AML-193 (cell line): ENCODE results near the gene CATSPER1.
A peak's percentile ranks its signal among the peaks of the same experiment; 100 is the strongest.

ENCODE experiments used
- DNase-seq, 2 experiments: peaks; one replicate each; lab custom pipeline; 2025; lab: John Stamatoyannopoulos, UW

Gene CATSPER1

DNA sequence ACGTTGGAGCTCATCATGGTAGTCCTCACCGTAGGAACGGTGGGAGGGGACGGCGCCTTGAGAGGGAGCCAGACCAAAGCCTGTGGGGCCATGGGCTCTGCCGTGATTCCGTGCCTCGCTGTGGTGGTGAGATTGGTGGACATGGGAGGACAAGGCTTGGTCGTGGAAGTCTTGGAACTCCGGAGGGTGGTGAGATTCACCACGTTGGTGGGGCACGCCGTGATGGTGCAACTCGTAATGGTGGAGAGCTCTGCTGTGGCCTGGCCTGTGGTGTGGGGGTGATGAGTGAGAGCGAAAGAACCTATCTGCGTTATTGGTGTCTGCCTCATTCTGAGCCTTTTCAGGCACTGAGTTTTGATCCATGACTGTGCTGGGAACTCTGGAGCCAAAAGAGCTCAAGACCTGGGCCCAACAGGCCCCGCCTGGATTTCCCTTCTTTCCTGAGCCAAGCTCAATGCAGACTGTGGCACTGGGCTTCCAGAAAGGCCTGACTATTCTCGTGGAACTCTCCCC, at the start of gene CATSPER1:
Gene CATSPER1, minus strand, starts transcription at position 463 of the 513 bp plus-strand sequence. Its CDS starts 100 bp downstream, at position 363.
- no peak for DNase-seq

DNA sequence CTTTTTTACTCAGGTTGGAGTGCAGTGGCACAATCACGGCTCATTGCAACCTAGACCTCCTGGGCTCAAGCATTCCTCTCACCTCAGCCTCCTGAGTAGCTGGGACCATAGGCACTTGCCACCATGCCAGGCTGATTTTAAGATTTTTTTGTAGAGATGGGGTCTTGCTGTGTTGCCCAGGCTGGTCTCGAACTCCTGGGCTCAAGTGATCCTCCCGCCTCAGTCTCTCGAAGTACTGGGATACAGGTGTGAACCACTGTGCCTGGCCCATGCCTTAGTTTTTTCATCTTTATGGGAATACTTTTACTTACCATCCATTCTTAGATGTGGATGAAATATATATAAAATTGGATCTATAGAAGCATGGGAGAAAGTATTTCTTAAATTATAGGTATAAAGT, 49.0 kb upstream of the CATSPER1 start:
- DNase-seq, result no peak

- no peak for DNase-seq
These were observed 47.4 kb upstream of the CATSPER1 start for GRCh38 chr11:66073669-66074068.

DNA sequence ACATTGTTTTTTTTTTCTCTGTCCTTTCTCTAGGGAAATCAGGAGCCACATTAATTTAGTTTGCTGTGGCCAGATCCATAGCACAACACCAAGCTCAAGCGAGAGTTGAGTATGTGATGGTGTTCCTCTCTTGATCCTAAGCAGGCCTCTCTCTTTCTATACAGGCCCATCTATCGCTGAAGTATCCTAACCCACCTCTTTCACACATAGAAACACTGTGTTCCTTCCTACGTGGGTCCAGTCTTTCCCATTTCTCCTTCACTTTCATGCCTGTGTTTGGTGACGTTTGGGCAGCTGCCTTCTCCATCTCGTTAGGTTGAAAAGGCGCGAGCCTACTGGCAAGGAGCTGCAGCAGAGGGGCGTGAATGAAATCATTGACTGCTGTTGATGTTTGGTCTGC, 46.2 kb upstream of the CATSPER1 start:
- no peak for DNase-seq

- no peak for DNase-seq
These were observed 45.8 kb upstream of the CATSPER1 start for GRCh38 chr11:66072081-66072480.

GRCh38 chr11:66071381-66071801, 45.1 kb upstream of the CATSPER1 start:
- DNase-seq, result no peak

DNA sequence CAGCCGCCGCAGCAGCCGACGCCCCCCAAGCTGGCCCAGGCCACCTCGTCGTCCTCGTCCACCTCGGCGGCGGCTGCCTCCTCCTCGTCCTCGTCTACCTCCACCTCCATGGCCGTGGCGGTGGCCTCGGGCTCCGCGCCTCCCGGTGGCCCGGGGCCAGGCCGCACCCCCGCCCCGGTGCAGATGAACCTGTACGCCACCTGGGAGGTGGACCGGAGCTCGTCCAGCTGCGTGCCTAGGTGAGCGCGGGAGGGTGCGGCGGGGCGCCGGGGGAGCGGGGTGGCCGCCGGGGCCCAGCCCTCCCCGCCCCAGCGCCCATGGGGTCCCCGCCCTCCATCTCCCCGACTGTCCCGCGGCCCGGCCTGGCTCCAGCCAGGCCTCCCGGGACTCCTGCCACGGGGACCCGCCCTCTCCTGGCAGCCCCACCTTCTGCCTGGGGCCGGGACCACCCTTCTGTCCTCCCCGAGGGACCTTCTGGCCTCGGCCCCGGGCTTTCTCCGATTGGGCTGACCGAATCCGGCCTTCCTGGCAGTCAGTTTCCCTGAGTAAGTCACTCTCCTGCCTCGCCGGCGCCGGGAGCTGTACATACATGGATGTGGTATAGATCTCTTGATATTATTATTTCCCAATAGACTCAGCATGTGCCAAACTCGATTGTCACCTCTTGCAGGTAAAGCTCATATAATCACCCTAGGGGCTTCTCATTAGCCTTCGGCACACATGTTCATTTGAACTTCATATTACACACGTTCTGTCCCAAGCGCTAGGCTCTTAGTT, 44.5 kb upstream of the CATSPER1 start:
- no peak for DNase-seq

DNA sequence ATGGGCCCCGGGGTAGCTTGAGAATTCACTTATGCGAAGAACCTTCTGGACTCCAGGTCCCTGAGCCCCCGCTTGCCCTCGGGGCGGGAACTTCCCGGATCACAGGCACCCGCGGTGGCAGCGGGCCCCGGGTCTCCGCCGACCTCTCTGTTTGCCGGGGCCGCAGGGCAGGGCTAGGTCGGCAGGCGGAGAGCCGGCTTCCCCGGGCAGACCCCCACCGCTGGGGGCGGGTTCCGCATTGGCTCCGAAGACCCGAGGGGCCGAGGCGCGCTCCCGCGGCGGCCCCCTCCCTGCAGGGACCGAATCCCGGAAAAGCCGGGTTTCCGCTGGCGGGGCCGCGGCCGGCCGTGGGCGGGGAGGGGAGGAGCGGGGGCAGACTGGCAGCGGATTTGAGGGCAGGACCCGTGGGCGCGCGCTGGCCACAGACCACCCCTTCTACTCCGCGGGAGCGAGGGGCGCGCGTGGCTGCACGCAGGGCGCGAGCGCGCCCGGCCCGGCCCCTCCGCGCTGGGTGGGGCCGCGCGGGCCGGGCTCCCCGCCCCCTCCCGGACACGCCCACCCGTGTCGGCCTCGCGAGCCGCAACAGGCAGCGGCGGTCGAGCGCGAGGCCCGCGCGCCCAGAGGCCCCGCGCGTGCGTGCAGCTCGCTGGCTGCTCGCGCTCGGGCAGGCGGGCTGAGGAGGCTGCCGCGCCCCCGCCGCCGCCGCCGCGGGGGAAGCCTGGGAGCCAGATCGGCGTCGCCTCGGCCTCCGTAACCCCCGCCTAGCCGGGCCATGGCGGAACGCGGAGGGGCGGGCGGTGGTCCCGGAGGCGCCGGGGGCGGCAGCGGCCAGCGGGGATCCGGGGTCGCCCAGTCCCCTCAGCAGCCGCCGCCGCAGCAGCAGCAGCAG, 43.7 kb upstream of the CATSPER1 start, which contains the start of gene PACS1:
Gene PACS1, plus strand, starts transcription at position 558 of the 889 bp plus-strand sequence. Its CDS starts 215 bp downstream, at position 773.
- DNase-seq, result peak; percentile 31 to 37

DNA sequence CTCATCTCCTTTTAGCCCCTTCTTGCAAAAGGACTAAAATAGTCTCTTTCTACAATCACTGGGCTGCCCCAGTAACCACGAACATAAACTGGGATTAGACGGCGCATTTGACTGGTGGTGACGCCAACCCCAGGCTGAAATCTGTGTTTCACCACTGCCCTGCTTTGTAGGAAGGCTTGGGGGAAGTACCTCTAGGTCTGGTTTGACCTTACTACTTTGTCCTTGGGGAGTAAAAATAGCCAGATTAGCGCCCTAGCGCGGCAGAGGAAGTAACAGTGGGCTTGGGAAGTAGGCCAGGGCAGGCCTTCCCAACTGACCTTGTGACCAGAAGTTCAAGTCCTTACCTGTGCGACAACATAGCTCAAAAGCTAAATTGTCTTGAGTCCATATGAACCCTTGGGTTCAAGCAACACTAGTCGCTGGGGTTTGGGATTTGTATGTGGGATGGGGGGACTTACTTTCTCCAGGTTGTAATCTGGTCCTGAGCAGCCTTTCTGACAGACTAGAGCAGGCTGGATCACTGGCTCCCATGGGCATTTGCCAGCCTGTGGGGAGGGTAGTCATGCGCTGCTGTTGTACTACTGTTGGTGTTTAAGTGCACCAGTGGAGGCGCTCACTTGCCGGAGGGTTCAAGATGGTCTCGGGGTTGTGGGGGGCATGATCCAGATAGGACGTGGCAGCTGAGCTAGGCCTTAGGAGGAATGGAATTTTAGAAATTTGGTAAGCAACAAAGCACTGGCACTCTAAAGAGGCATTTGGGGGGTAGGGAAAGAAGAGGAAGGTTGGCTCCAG, 42.8 kb upstream of the CATSPER1 start:
- no peak for DNase-seq

GRCh38 chr11:66068154-66068821, 42.0 kb upstream of the CATSPER1 start:
- DNase-seq, result peak; percentile 24

- DNase-seq, result no peak
These were observed 41.4 kb upstream of the CATSPER1 start for GRCh38 chr11:66067640-66068039.

- DNase-seq, result no peak
These were observed 40.5 kb upstream of the CATSPER1 start for GRCh38 chr11:66066751-66067150.

DNA sequence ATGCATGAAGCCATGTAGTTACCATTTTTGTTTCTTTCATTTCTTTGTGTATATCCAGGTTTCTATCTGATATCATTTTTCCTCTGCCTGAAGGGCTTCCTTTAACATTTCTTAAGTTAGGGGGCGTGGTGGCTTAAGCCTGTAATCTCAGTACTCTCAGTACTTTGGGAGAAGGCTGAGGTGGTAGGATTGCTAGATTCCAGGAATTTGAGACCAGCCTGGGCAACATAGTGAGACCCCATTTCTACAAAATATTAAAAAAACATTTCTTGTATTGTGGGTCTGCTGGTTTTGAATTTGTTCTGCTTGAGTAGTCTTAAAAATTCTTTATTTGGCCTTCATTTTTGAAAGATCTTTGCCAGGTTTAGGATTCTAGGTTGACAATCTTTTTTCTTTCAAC, 38.3 kb upstream of the CATSPER1 start:
- no peak for DNase-seq

DNA sequence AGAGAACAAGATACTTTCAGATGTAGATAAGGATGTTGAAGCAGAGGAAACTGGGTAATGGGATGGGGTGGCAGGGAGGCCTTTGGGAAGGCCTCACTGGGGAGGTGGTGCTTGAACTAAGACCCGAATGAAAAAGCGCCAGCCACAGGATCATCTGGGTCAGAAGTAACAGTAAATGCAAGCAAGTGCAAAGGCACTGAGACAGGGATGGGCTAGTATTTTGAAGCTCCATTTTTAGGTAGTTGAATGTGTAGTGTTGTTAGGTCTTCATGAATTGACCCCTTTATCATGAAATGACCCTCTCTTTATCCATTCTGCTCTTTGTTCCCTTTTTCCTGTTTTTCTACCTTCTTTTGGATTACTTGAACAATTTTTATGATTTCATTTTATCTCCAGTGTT, 37.6 kb upstream of the CATSPER1 start:
- no peak for DNase-seq

DNA sequence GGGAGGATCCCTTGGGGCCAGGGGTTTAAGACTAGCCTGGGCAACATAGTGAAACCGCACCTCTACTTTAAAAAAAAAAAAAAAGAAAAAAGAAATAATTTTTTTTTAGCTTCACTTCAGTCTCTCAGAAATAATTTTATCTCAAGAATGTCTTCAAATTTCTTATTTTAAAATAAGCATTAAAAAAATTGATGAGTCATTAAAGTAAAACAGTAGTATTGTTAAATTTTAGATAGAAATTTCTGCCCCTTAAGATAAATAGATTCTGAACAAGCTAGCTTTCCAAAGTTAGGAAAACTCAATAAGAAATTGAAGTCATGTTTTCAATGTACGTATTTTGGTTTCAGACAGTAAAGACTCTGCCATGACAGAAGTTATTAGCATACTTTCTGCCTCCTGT, 36.1 kb upstream of the CATSPER1 start:
- no peak for DNase-seq

DNA sequence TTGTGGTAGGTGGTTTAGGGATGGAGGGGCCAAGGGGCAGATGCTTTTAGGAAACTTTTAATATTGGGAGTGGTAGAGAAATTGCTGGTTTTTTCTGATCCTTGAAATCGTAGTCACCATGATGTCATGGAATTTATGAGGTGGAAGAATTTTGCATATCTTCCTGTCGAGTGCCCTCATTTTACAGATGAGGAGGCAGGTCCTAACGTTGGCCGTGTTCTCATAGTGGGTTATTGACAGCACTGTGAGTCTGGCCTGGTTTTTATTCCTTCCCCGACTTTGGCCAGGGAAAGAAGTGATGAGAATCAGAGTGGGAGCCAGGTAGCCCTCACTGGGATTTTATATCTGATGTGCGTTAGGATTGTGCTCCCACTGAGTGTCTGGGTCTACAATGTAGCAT, 35.0 kb upstream of the CATSPER1 start:
- no peak for DNase-seq

DNA sequence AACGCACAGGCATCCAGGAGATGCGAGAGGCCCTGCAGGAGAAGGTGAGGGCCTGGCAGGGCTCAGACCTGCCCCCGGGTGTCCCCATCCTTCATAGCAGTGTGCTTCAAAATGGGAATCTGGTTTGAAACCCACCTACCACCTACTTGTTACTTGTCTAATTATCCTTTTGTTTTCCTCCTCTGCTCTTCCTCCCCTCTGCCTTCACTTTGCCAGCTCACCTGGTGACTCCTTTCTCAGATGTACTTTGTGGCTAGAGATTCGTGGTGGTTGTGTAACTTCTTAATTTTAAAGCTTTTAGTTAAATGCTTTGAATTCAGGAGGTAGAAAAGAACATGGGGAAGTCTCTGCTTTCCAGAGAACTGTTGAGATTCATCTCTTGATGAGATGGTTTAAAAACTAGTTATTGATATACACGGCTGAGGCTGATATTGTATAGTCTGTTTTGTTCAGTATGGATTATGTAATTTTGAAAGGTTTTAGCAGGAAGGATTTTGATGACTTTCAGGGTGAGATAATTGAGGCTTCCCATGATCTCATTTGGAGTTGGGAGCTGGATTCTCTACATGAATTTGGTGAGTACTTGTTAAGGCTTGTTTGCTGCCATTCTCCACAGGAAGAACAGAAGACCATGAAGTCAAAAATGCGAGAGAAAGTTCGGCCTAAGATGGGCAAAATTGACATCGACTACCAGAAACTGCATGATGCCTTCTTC, 33.8 kb upstream of the CATSPER1 start:
- DNase-seq, result no peak

DNA sequence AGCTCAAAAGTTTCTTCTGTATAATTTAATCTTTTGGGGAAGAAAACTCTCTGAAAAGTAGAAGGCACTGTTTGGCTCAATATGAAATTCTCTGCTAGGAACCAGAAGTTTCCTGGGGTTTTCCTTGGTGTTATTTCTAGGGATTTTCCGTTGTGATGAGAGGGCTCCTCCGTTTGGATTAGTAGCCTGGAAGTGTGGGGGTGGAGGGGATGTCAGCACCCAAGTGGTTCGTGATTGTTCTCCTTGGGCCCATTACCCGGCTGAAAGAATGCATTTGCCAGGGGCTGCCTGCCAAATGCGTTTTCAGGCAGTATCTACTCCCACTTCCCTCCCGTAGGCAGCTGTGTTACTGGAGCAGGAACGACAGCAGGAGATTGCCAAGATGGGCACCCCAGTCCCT, 30.2 kb upstream of the CATSPER1 start:
- DNase-seq, result no peak

DNA sequence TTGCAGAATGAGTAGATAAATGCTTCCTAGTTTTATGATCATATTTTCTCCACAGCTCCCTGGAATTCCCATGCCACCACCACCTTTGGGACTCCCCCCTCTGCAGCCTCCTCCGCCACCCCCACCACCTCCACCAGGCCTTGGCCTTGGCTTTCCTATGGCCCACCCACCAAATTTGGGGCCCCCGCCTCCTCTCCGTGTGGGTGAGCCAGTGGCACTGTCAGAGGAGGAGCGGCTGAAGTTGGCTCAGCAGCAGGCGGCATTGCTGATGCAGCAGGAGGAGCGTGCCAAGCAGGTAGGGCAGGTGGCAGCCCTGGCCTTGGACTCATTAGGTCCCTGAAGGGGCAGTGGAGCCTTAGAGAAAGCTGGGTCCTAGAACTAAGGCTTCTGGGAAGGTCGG, 28.7 kb upstream of the CATSPER1 start:
- no peak for DNase-seq

DNA sequence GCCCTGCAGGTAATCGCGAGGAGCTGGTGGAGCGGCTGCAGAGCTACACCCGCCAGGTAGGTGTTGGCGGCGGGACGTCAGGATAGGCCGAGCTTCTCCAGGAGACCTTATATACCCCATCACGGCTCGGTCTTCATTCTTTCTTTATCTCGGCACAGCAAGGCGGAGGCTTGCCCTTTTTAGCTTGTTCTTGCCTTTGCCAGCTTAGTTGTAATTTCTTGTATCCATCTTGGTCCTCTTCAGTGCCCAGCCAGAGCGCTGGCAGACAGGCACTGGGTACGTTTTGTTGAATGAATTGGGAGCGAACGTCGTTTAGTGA, 26.3 kb upstream of the CATSPER1 start:
- DNase-seq, result no peak
